Measurements from ENCODE around the gene CRTC1. TPM values are rescaled to one million over a fixed set of nuclear protein-coding genes. Genes with fewer than 3 reads are reported as not detected.

CRTC1 gene
- total RNA-seq, 1 experiment from 2014 or later: 19.0 TPM

GRCh38 chr19:18817574-18817973 lies 134.1 kb downstream of the CRTC1 start:
- no peak overlapping the region for H2BK15ac ChIP-seq (ENCODE audit: low read depth, low read length)
- no peak overlapping the region for H3K4me2 ChIP-seq (ENCODE audit: insufficient read depth, insufficient read length, low read length)
- H3K79me2 ChIP-seq (ENCODE audit: insufficient read depth, low read length): no peaks in the 10 kb centered on the region
- H3K27me3 Mint-ChIP-seq (ENCODE audit: low read depth): peaks cover 84% of the 10 kb centered on the region
- H2AFZ ChIP-seq (ENCODE audit: low read length): no peak overlapping the region
- H3K9me3 ChIP-seq (ENCODE audit: control insufficient read depth, low read depth, low read length): no peaks in the 10 kb centered on the region
- WGBS (ENCODE audit: extremely low coverage, insufficient read length, low lambda C conversion rate): no CpG with 5 or more reads among the region's 9 CpGs
- H3K4ac ChIP-seq (ENCODE audit: low read depth, low read length): no peak overlapping the region
- no peak overlapping the region for H2AK5ac ChIP-seq (ENCODE audit: insufficient read length, low read length)
- H3T11ph ChIP-seq (ENCODE audit: low read length): no peak overlapping the region
- no peak overlapping the region for H3K18ac ChIP-seq (ENCODE audit: insufficient read length, low read depth, low read length)
- no peak overlapping the region for H2BK20ac ChIP-seq (ENCODE audit: low read depth, low read length, poor library complexity, severe bottlenecking)
- no peak overlapping the region for H4K5ac ChIP-seq (ENCODE audit: insufficient read length, low read depth, low read length)
- H3K27ac Mint-ChIP-seq: no peak overlapping the region
- H3K56ac ChIP-seq (ENCODE audit: insufficient read length, low read depth, low read length): no peak overlapping the region
- H3K23ac ChIP-seq (ENCODE audit: insufficient read length, low read depth, low read length): no peak overlapping the region
- H3K9ac ChIP-seq (ENCODE audit: extremely low read depth, insufficient read length, low read length): no peak overlapping the region
- no peaks in the 10 kb centered on the region for H4K20me1 ChIP-seq (ENCODE audit: control insufficient read depth, insufficient read depth, insufficient read length)
- no peak overlapping the region for H3K27ac ChIP-seq (ENCODE audit: insufficient read length, low read depth, low read length)
- H2BK12ac ChIP-seq (ENCODE audit: insufficient read length, low read depth, low read length): no peak overlapping the region
- H4K8ac ChIP-seq (replicated peaks; ENCODE audit: insufficient read length, low read depth, low read length): no peak overlapping the region
- H3K4me1 ChIP-seq (ENCODE audit: insufficient read depth, low read length): no peaks in the 10 kb centered on the region
- no peaks in the 10 kb centered on the region; the same call in 1 of the 2 replicates for H3K27me3 ChIP-seq (ENCODE audit: insufficient read depth, low read length)
- H2BK5ac ChIP-seq (ENCODE audit: insufficient read length, low read length): no peak overlapping the region
- no peaks in the 10 kb centered on the region for H3K9me3 Mint-ChIP-seq
- no peaks in the 10 kb centered on the region for H3K36me3 Mint-ChIP-seq (ENCODE audit: insufficient read depth in 1 of 3, low read depth in 3 of 3)
- no peaks in the 10 kb centered on the region for H3K23me2 ChIP-seq (ENCODE audit: insufficient read length, low read depth, low read length, poor library complexity, severe bottlenecking)
- no peak overlapping the region for H2BK120ac ChIP-seq (ENCODE audit: low read depth, low read length, poor library complexity, severe bottlenecking)
- H3K79me1 ChIP-seq (ENCODE audit: insufficient read depth, low read depth, low read length, poor library complexity, severe bottlenecking): no peaks in the 10 kb centered on the region
- no peak for DNase-seq
- no peak overlapping the region for H3K14ac ChIP-seq (ENCODE audit: insufficient read depth, low read length)
- H4K91ac ChIP-seq (ENCODE audit: insufficient read length, low read depth, low read length): no peak overlapping the region
- H3K4me1 Mint-ChIP-seq: no peaks in the 10 kb centered on the region
- TF ChIP-seq CTCF (conservative IDR thresholded peaks at IDR 0.05): no peak
- H3K4me3 Mint-ChIP-seq: no peak overlapping the region

Measured in H9 (cell line).